ENCODE measurements around the gene CELF1.

GRCh38 chr11:47443817-47444216, 109.1 kb downstream of the CELF1 start:
- TF ChIP-seq CTCF (IDR thresholded peaks at IDR 0.05) (no peak), POLR2A (IDR thresholded peaks at IDR 0.05; ENCODE audit: low read depth) (no peak), EP300 (IDR thresholded peaks at IDR 0.05) (no peak)

Measured in esophagus muscularis mucosa (tissue), 4 donors.